ENCODE results near the gene RPL36. TPM values are rescaled to one million over a fixed set of nuclear protein-coding genes. Genes with fewer than 3 reads are reported as not detected.
A peak's percentile ranks its signal among the peaks of the same experiment; 100 is the strongest.

Gene RPL36
- total and polyA plus RNA-seq, 9 of the 15 experiments (the other 6 are each of a cell fraction or from before 2014, with no cell fraction given) = 350 to 3,412 (median 1,507) TPM

- peak; percentile 45; the same call in 1 of the 2 replicates for TF ChIP-seq NFIC (IDR thresholded peaks at IDR 0.05)
- TF ChIP-seq GMEB1 (CRISPR knock-in tag; IDR thresholded peaks at IDR 0.05) = no peak
- TF ChIP-seq HNRNPLL (IDR thresholded peaks at IDR 0.05; ENCODE audit: low read depth, low read length, poor library complexity, severe bottlenecking) = peak; percentile 63
- 0 out of 2 replicates have a peak, but pooled peaks have one; percentile 6 for TF ChIP-seq RAD51 (IDR thresholded peaks at IDR 0.05; ENCODE audit: borderline replicate concordance, low read depth)
- TF ChIP-seq FOS (IDR thresholded peaks at IDR 0.05; ENCODE audit: extremely low read depth, insufficient read length) = no peak
- TF ChIP-seq MCM5 (IDR thresholded peaks at IDR 0.05; ENCODE audit: low read depth) = no peak
- no peak for TF ChIP-seq MCM3 (IDR thresholded peaks at IDR 0.05)
- TF ChIP-seq ID3 (CRISPR knock-in tag; IDR thresholded peaks at IDR 0.05) = no peak
- TF ChIP-seq ID3 (tag; IDR thresholded peaks at IDR 0.05) = no peak
- no peak for TF ChIP-seq ZNF184 (CRISPR knock-in tag; IDR thresholded peaks at IDR 0.05)
- TF ChIP-seq TAF7 (tag; IDR thresholded peaks at IDR 0.05) = peak; percentile 26; the same call in 1 of the 2 replicates
- no peak for TF ChIP-seq ZBTB33 (CRISPR knock-in tag; IDR thresholded peaks at IDR 0.05)
- no peak for TF ChIP-seq ZNF512 (tag; IDR thresholded peaks at IDR 0.05)
- no peak for TF ChIP-seq YY1 (IDR thresholded peaks at IDR 0.05; ENCODE audit: borderline replicate concordance in 1 of 3, control insufficient read depth in 1 of 3, extremely low read depth in 1 of 3, insufficient read depth in 3 of 3, insufficient read length in 1 of 3, insufficient replicate concordance in 2 of 3, low read depth in 1 of 3, low read length in 2 of 3)
- TF ChIP-seq NFE2L1 (tag; IDR thresholded peaks at IDR 0.05; ENCODE audit: borderline replicate concordance, low read depth) = no peak
- TF ChIP-seq POLR2H (tag; IDR thresholded peaks at IDR 0.05; ENCODE audit: low read depth) = peak; percentile 98
- TF ChIP-seq POLR2AphosphoS2 (IDR thresholded peaks at IDR 0.05; ENCODE audit: low read length) = peak; percentile 92
- TF ChIP-seq RBBP5 (IDR thresholded peaks at IDR 0.05; ENCODE audit: borderline replicate concordance, insufficient read depth, low read length, poor library complexity, severe bottlenecking) = no peak
- TF ChIP-seq EGR1 (conservative IDR thresholded peaks at IDR 0.05) = no peak
- TF ChIP-seq EZH2 (IDR thresholded peaks at IDR 0.05; ENCODE audit: borderline replicate concordance, low read depth, low read length) = no peak
- no peak for TF ChIP-seq HDGF (IDR thresholded peaks at IDR 0.05)
- no peak for TF ChIP-seq SIRT6 (IDR thresholded peaks at IDR 0.05; ENCODE audit: low read depth, low read length)
- no peak for TF ChIP-seq CHCHD3 (CRISPR knock-in tag; IDR thresholded peaks at IDR 0.05)
- no peak for TF ChIP-seq ZNF668 (CRISPR knock-in tag; IDR thresholded peaks at IDR 0.05)
These were observed 28.6 kb downstream of the RPL36 start (continued) for GRCh38 chr19:5718579-5719273.

Data from K562 (cell line).